HepG2 (cell line): ENCODE results near the gene ROBO3. TPM values are rescaled to one million over a fixed set of nuclear protein-coding genes. Genes with fewer than 3 reads are reported as not detected.
A peak's percentile ranks its signal among the peaks of the same experiment; 100 is the strongest.

Experiments
- AGO1 ChIP-seq: fragments of 200-400 bp; formaldehyde crosslinking; IDR thresholded peaks from 2 replicates; pipeline ENCODE4 v1.6.1; 2017; ENCODE audit warnings: mild to moderate bottlenecking, low read depth, low read length, moderate library complexity; ENCODE audit not compliant: poor library complexity, severe bottlenecking
- CBFB ChIP-seq: sonication (generic); formaldehyde crosslinking; IDR thresholded peaks from 2 replicates; pipeline ENCODE4 v1.4.0; 2020; ENCODE audit warnings: missing genetic modification reagents
- FOXO1 ChIP-seq: sonication (generic); formaldehyde crosslinking; IDR thresholded peaks from 2 replicates; pipeline ENCODE4 v1.4.0; 2020; ENCODE audit warnings: missing genetic modification reagents
- HNF1B ChIP-seq: sonication (generic); formaldehyde crosslinking; IDR thresholded peaks from 2 replicates; pipeline ENCODE4 v1.5.1; 2020; ENCODE audit warnings: mild to moderate bottlenecking, moderate library complexity, missing genetic modification reagents
- JUNB ChIP-seq: sonication (generic); formaldehyde crosslinking; IDR thresholded peaks from 2 replicates; pipeline ENCODE4 v1.8.0; 2022; ENCODE audit warnings: missing genetic modification reagents, mild to moderate bottlenecking, borderline replicate concordance
- KMT2B ChIP-seq: IDR thresholded peaks from 2 replicates; pipeline ENCODE4 v1.6.1; 2016; ENCODE audit warnings: missing genetic modification reagents, missing compliant biosample characterization
- MXI1 ChIP-seq: IDR thresholded peaks from 3 replicates; pipeline ENCODE4 v1.6.1; 2012; ENCODE audit warnings: low read depth, low read length, inconsistent platforms, borderline replicate concordance
- SRSF9 ChIP-seq: fragments of 200-400 bp; formaldehyde crosslinking; IDR thresholded peaks from 2 replicates; pipeline ENCODE4 v1.6.1; 2018; ENCODE audit warnings: borderline replicate concordance, mild to moderate bottlenecking, low read depth, low read length; ENCODE audit not compliant: insufficient read depth, poor library complexity, severe bottlenecking
- TARDBP ChIP-seq: sonication (generic); formaldehyde crosslinking; IDR thresholded peaks from 2 replicates; pipeline ENCODE4 v1.8.0; 2022; ENCODE audit warnings: mild to moderate bottlenecking, missing genetic modification reagents
- ZFAT ChIP-seq: sonication (generic); formaldehyde crosslinking; conservative IDR thresholded peaks from 2 replicates; pipeline ENCODE4 v1.8.1; 2023; ENCODE audit warnings: missing genetic modification reagents, inconsistent platforms
- ZNF326 ChIP-seq: sonication (generic); formaldehyde crosslinking; IDR thresholded peaks from 2 replicates; pipeline ENCODE4 v1.4.0; 2020; ENCODE audit warnings: missing genetic modification reagents, borderline replicate concordance
- ZNF431 ChIP-seq: sonication (generic); formaldehyde crosslinking; IDR thresholded peaks from 2 replicates; pipeline ENCODE4 v1.9.0; 2022; ENCODE audit warnings: missing genetic modification reagents, low read depth, mild to moderate bottlenecking, borderline replicate concordance
- ZNF441 ChIP-seq: sonication (generic); formaldehyde crosslinking; IDR thresholded peaks from 2 replicates; pipeline ENCODE4 v1.7.0; 2021; ENCODE audit warnings: missing genetic modification reagents, borderline replicate concordance
- polyA plus RNA-seq, 8 experiments: library from polyadenylated mRNA; depleted of rRNA in 3 of 8; stranded (reverse) in 7 of 8; unstranded in 1 of 8; fragments of >200 nt; fragmentation: Illumina TruSeq in 4 of 8; extraction: Trizol in 4 of 8; gene quantifications; 2 replicates each; pipeline versions ENCODE4 v1.2.1 to v1.2.3, GENCODE V29; 2011 to 2016; ENCODE audit warnings: low read depth in 4 of 8, missing spikeins in 1 of 8, mixed read lengths in 1 of 8; ENCODE audit not compliant: insufficient read depth in 1 of 8
- total RNA-seq, 5 experiments: library from RNA; depleted of rRNA; stranded (reverse); fragments of >200 nt; fragmentation: Illumina TruSeq; extraction: Trizol; gene quantifications; 2 replicates each; pipeline ENCODE4 v1.2.3, GENCODE V29; 2016; ENCODE audit warnings: low read depth in 1 of 5
- TF ChIP-seq, protein P1 (sequence below): sonication (generic); formaldehyde crosslinking; IDR thresholded peaks from 2 replicates; pipeline ENCODE4 v1.5.0; 2020; ENCODE audit warnings: mild to moderate bottlenecking, missing genetic modification reagents, borderline replicate concordance
- TF ChIP-seq, protein P2 (sequence below): sonication (generic); formaldehyde crosslinking; IDR thresholded peaks from 2 replicates; pipeline ENCODE4 v1.8.0; 2022; ENCODE audit warnings: mild to moderate bottlenecking, missing genetic modification reagents, moderate library complexity
- TF ChIP-seq, protein P3 (sequence below): sonication (generic); formaldehyde crosslinking; IDR thresholded peaks from 2 replicates; pipeline ENCODE4 v1.8.1; 2023; ENCODE audit warnings: mild to moderate bottlenecking, inconsistent platforms, moderate library complexity, missing genetic modification reagents, borderline replicate concordance

The ROBO3 gene
- total and polyA plus RNA-seq, 2 of the 13 experiments (the other 11 are each of a cell fraction or from before 2014, with no cell fraction given) = 0.07 to 2.4 TPM

- TF ChIP-seq, protein P1, sequence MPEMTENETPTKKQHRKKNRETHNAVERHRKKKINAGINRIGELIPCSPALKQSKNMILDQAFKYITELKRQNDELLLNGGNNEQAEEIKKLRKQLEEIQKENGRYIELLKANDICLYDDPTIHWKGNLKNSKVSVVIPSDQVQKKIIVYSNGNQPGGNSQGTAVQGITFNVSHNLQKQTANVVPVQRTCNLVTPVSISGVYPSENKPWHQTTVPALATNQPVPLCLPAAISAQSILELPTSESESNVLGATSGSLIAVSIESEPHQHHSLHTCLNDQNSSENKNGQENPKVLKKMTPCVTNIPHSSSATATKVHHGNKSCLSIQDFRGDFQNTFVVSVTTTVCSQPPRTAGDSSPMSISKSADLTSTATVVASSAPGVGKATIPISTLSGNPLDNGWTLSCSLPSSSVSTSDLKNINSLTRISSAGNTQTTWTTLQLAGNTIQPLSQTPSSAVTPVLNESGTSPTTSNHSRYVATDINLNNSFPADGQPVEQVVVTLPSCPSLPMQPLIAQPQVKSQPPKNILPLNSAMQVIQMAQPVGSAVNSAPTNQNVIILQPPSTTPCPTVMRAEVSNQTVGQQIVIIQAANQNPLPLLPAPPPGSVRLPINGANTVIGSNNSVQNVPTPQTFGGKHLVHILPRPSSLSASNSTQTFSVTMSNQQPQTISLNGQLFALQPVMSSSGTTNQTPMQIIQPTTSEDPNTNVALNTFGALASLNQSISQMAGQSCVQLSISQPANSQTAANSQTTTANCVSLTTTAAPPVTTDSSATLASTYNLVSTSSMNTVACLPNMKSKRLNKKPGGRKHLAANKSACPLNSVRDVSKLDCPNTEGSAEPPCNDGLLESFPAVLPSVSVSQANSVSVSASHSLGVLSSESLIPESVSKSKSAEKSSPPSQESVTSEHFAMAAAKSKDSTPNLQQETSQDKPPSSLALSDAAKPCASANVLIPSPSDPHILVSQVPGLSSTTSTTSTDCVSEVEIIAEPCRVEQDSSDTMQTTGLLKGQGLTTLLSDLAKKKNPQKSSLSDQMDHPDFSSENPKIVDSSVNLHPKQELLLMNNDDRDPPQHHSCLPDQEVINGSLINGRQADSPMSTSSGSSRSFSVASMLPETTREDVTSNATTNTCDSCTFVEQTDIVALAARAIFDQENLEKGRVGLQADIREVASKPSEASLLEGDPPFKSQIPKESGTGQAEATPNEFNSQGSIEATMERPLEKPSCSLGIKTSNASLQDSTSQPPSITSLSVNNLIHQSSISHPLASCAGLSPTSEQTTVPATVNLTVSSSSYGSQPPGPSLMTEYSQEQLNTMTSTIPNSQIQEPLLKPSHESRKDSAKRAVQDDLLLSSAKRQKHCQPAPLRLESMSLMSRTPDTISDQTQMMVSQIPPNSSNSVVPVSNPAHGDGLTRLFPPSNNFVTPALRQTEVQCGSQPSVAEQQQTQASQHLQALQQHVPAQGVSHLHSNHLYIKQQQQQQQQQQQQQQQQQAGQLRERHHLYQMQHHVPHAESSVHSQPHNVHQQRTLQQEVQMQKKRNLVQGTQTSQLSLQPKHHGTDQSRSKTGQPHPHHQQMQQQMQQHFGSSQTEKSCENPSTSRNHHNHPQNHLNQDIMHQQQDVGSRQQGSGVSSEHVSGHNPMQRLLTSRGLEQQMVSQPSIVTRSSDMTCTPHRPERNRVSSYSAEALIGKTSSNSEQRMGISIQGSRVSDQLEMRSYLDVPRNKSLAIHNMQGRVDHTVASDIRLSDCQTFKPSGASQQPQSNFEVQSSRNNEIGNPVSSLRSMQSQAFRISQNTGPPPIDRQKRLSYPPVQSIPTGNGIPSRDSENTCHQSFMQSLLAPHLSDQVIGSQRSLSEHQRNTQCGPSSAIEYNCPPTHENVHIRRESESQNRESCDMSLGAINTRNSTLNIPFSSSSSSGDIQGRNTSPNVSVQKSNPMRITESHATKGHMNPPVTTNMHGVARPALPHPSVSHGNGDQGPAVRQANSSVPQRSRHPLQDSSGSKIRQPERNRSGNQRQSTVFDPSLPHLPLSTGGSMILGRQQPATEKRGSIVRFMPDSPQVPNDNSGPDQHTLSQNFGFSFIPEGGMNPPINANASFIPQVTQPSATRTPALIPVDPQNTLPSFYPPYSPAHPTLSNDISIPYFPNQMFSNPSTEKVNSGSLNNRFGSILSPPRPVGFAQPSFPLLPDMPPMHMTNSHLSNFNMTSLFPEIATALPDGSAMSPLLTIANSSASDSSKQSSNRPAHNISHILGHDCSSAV (CRISPR knock-in tag) = no peak
- TF ChIP-seq ZNF441 (CRISPR knock-in tag) = peak; percentile 59; the same call in 1 of the 2 replicates
- TF ChIP-seq SRSF9 = no peak
- TF ChIP-seq ZNF431 (CRISPR knock-in tag) = no peak
- peak; percentile 54 for TF ChIP-seq AGO1
- TF ChIP-seq, protein P2, sequence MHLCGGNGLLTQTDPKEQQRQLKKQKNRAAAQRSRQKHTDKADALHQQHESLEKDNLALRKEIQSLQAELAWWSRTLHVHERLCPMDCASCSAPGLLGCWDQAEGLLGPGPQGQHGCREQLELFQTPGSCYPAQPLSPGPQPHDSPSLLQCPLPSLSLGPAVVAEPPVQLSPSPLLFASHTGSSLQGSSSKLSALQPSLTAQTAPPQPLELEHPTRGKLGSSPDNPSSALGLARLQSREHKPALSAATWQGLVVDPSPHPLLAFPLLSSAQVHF (CRISPR knock-in tag) = no peak
- TF ChIP-seq CBFB = no peak
- no peak for TF ChIP-seq KMT2B (CRISPR knock-in tag)
- TF ChIP-seq JUNB = no peak
- TF ChIP-seq TARDBP = peak; percentile 69
- no peak for TF ChIP-seq ZFAT (CRISPR knock-in tag)
- TF ChIP-seq MXI1 = no peak; the same call in 2 of the 3 replicates
- TF ChIP-seq HNF1B (CRISPR knock-in tag) = 0 out of 2 replicates have a peak, but pooled peaks have one; percentile 22
- no peak; the same call in 1 of the 2 replicates for TF ChIP-seq FOXO1 (CRISPR knock-in tag)
- TF ChIP-seq ZNF326 (CRISPR knock-in tag) = no peak
- TF ChIP-seq, protein P3, sequence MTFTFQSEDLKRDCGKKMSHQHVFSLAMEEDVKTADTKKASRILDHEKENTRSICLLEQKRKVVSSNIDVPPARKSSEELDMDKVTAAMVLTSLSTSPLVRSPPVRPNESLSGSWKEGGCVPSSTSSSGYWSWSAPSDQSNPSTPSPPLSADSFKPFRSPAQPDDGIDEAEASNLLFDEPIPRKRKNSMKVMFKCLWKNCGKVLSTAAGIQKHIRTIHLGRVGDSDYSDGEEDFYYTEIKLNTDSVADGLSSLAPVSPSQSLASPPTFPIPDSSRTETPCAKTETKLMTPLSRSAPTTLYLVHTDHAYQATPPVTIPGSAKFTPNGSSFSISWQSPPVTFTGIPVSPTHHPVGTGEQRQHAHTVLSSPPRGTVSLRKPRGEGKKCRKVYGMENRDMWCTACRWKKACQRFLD = no peak
Measured at GRCh38 chr11:124875943-124876817, 10.9 kb downstream of the ROBO3 start (continued).
